ENCODE measurements around the gene TMEM178B.
"Not testable (repeated sequence)": the region's sequence is repeated elsewhere in the genome, so short reads cannot be mapped to it uniquely, and the experiment has no call there.

Gene TMEM178B

DNA sequence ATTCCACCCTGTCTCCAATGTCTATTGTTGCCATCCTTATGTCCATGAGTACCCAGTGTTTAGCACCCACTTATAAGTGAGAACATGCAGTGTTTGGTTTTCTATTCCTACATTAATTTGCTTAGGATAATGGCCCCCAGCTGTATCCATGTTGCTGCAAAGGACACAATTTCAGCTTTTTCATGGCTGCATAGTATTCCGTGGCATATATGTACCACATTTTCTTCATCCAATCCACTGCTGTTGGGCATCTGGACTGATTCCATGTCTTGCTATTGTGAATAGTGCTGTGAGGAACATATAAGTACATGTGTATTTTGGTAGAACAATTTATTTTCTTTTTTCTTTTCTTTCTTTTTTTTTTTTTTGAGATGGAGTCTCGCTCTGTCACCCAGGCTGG, 68.2 kb downstream of the TMEM178B start:
- DNase-seq (ENCODE audit: low read depth) = no peak

DNA sequence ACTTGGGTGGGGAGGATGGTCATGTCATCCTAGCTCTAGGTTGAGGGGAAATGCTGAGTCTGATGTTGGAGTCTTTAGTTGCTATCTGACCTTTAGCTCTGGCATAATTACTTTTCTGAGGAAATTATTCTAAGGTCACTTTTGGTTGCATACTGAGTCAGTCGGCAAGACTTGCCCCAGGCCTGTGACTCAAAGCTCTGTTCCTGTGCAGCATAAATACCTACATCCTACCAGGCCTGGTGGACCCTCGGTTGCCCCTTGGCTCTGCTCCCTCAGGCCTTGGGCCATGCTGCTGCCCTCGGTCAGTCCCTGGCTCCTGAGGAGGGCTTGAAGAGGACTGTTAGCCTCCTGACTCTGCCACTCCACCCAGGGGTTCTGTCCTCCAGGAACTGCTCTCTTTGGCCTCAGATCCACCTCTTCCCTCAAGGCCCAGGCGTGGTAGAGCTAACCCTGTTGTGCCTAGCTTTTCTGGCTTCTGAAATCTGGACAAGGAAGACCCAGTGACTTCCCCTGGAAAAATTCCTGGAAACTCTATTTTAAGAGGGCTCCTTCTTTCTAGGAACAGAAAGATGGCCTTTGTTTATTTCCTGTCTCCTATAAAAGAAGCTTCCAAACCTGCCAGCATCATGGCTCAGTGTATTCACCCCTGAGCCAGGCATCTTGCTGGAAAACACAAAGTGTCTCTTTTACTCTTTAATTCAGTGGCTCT, 71.2 kb downstream of the TMEM178B start:
- no peak for DNase-seq (ENCODE audit: low read depth)

DNA sequence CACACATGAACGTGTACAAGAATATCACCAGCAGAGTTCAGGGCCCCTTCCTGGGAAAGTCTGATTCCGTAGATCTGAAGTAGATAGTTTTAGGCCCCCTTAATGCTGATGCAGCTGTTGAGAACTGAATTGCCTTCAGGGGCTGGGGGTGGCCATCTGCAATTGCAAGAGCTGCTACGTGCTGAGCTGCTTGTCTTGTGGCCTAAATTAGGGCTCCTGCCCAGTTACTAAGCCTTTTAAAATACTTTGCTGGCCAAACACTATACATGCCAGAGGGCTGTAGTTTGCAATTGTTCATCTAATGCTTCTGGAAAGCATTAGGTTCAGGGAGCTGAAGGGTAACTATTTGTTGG, 71.7 kb downstream of the TMEM178B start:
- no peak for DNase-seq (ENCODE audit: low read depth)

DNA sequence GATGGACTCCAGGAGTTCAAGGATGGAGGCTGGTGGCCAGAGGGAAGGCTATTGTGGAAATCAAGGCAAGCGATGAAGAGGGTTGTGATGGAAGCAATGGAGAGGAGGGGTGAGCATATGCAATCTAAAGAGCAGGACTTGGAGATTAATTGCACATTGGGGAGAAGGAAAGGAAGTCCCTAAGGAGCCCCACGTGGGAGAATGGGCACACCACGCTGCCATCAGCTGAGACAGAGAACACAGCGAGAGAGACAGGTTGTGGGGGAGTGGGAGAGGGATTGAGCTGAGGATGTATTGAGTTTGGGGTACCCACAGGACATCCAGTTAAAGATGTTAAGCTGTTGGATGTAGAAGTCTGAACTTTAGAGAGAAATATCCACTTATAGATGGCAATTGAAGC, 73.6 kb downstream of the TMEM178B start:
- DNase-seq (ENCODE audit: low read depth) = no peak

DNA sequence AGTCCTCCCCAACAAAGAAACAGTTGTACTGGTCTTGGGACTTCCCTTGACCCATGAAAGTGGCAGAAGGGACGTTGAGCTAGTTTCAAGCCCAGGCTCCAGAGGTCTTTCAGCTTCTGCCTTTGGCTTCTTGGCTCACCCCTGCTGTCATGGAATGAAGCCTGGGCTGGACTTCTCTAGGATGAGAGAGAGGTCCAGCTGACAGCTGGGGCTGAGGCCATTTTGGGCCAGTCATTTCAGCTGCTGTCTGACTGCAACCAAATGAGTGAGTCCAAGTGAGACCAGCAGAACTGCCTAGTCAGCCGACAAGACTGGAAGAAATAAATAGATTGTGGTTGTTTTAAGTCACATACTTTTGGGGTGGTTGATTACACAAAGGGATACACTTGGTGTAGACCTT, 76.6 kb downstream of the TMEM178B start:
- DNase-seq (ENCODE audit: low read depth) = no peak

DNA sequence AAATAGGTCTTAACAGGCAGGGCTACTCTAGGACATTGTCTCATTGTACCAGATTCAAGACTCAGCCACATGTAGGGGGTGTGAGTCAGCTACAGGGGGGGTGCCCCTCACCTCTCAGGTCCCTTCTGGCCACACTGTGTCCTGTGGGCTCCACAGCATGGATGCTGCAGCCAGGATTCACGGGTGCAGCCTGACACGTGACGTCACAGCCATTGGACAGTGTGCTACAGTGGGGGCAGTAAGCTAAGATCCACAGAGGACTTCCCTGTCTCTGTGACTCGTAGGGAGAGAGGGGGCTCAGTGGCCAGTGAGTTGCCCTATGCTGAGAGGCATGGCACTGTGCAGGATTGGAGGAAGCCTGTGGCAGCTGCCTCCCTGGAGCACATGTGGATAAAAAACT, 77.9 kb downstream of the TMEM178B start:
- no peak for DNase-seq (ENCODE audit: low read depth)

DNA sequence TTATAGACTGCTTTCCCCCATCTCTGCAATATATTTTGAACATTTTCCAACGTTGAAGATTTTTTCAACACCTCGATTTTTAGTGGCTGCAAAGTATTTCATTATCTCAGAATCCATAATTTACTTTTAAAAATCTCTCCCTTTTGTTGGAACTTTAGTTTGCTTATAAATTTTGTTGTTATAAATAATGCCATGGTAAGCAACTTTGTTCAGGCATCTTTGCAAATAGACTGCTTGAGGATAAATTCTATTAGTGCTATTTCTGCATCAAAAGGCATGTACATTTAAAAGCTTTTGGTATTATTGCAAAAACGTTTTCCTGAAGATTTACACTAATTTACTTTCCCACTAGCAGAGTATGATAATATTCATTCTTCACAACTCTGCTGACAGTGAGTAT, 79.4 kb downstream of the TMEM178B start:
- DNase-seq (ENCODE audit: low read depth) = no peak

DNA sequence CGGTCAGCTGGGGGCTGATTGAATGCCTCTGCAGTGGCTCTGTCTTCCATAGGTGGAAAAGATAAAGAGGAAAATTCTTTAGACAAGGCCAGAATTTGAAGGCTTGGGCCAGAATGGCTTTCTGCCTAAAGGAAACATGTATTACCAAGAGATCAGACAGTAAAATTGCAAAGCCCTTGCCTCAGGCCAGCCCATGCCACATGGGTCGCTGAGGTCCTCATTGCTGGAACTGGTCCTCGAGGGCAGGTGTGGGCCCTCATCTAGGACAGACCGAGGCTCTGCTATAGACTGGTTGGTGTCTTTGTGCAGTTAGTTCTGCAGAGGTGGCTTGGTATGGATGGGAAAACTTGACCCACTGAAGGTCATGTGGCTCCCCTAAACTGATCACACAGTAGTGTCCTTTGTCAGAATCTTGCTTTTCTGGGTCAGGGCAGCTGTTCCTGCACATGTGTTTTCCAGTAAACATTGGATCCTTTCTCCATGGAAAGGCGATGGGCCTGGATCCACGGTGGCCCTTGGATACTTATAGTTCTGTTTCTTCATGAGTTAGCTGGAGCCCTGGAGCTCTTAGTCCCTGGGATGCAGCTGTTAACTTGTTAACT, 80.4 kb downstream of the TMEM178B start:
- no peak for DNase-seq (ENCODE audit: low read depth)

DNA sequence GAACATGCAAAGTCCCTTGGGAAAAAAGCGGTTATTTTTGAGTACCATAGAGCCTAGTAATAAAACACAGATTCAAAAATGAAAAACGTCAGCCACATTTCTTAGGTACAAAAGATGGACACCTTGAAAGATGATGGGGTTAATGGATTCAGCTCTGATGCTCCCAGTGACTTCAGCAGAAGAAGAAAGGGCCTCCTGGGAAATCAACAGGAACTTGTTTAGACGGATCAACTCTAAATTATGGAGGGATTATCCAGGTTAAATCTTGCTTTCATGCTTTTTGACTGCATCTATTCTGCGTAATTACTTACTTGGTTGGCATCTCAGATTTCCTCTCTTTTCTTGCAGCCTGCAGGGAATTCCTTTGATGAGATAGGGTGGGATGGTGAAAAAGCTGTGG, 82.5 kb downstream of the TMEM178B start:
- DNase-seq (ENCODE audit: low read depth) = no peak

DNA sequence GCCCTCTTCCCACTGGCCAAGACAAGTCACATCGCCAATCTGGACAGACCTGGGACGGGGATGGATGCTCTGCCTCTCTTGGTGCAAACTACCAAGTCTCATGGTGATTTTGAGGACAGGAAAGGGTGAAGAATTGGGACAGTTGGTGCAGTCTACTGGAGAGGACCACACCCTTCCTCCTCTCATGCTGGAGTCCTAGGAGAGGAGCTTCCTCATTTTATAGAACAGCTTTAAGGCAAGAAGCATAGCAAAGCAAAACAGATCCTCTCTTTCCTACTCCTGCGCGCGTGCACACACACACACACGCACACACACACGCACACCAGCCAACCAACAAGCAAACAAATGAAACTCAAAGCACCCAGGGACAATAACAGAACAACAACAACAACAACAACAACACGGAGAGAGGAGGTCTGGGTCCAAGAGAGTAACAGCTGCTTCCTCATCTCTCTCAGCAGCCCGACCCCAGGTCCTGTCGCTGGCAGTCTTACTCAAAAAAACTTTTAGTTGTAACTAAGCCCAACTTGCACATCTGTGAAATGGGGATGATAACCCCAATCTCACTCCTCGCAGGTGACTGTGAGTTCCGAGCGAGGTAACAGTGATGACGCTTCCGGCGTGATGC, 83.4 kb downstream of the TMEM178B start:
- DNase-seq (ENCODE audit: low read depth) = no peak

DNA sequence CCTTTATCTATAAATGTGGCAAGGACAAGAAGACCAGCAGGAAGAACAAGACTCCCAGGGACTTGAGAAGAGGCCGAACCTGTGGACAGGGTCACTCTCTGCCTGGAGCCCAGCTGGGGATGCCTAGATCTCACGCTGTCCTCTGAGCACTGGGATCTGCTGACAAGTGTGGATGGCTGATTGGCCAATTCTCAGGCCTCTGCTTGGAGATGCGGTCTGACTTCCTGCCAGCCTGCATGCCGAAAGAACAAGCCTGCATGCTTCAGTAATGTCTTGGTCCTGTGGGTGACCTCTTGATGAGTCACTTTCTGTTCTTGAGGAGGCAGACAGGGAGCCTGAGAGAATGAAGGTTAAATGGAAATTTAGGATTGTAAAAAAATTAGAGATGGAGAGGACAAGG, 84.7 kb downstream of the TMEM178B start:
- DNase-seq (ENCODE audit: low read depth) = peak; percentile 95

DNA sequence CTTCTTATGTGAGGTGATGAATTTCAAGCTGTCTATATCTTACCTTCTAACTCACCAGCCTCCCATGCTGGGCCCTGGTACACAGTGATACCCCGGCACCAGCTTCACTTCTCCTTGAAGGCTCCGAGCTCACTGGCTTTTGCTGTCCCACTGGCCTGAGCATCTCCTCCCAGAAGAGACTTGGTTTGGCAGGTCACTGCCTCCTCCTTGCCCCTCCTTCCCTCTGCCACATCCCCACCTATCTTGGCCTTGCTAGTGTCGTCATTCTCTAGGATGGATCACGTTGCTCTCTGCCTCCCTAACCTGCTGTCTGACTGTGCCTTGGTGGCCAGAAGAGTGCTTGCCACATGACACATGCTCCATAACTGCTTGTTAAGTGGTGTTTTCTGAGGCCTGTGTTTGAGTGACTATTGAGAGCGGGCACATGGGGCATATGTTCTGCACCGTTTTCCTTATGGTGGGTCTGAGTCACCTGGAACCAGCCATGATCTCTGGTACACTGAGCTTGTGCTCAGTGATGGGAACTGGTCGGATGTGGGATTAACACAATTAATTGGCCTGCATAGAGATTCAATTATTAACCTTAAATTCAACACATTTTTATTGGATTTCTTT, 86.5 kb downstream of the TMEM178B start:
- DNase-seq (ENCODE audit: low read depth) = no peak

DNA sequence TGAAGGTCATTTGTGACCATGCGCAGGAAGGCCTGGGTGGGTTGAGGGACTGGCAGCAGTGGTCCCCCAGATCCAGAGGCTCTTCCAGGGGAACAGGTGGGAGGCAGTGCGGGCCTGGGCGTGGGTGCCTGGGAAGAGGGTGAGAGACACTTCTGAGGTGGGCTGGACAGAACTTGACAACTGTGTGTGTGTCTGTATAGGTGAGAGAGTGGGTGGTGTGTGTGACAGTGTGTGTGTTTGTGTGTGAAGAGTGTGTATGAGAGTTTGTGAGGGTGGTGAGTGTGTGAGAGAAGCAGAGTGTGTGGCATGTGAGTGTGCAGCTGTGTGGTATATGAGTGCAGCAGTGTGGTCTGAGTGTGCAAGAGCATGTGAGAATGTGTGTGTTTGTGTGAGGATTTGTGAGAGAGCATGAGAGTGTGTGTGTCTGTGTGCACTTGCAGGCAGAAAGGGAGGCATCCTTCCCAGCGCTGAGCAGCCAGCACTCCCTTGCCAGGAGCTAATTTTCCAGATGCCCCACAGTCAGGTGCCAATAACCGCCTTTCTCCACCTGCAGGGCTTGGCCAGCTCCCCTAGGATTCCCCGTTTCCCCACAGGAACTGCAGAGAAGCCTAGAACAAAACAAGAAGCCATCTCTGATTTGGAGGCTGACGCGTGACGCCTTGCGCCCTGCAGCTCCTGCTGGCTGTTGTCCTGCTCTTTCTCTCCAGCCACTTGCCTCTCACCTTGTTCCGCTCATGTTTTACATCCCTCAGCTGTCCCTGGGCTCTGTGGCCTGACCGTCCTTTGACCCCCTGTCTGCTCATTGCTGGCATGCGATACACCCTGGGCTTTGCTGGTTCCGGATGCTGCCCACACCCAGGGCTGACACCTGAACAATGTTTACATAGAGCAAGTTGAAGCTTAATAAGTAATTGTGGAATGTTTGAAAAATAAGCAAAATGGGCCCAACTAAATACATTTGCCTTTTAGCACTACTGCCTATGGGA, 88.0 kb downstream of the TMEM178B start:
- no peak for DNase-seq (ENCODE audit: low read depth)

DNA sequence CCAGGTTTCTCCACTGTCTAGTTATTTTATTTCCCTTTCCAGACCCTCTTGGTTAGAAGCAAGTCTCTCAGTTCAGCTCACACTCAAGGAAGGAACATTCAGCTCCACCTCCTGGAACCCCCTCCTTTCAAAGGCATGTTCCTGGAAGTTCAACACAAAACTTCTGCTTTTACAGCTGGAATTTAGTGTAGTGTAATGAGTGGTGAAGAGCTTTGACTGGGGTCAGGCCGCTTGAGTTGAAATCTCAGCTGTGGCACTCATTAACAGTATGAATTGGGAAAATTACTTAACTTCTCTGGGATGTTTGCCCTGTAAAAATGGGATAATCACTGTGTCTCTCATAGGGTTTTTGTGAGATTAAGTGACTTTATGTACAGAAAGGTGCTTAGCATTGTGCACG, 91.7 kb downstream of the TMEM178B start:
- no peak for DNase-seq (ENCODE audit: low read depth)

DNA sequence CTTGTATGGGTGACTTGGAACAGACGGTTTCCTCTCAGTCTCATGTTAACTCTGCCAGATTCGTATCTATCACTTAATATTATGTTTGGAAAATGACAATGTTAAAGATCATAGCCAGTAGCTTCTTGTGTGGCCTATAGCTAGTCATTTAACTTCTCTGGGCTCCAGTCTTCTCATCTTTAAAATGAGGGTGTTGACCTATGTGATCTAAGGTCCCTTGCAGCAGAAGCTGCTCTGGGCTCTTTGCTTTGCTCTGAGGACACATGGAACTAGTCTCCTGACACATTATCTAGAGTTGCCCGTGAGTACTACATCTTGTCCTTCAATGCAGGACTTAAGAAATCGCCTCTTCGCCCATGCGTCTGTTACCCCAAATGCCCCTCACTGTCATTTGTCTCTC, 93.1 kb downstream of the TMEM178B start:
- no peak for DNase-seq (ENCODE audit: low read depth)

DNA sequence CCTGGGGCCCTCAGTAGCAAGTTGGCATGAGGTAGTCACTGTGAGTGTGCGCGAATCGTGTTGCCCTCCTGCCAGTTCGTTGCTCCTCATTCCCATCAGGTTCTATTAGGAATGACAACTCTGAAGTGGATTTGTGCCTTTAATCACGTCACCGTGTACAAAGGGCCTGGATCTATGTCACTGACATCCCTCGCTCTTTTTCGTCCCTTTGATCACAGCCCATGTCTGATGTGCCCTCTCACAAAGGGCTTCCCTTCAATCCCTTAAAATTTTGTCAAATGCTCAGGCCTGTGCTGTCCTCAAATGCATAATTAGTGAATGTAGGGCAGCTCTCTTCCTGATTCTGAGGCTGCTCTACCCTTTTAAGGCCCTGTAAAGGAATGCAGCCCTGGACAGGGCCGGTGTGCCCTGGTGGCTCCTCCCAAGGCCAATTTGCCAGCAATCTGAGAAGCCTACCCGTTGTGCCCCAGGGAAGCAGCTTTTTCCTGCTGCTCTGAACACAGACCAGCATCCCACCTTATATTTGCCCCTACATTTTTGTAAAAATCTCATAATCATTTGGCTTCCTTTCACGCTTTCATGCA, 93.6 kb downstream of the TMEM178B start:
- DNase-seq (ENCODE audit: low read depth) = no peak

DNA sequence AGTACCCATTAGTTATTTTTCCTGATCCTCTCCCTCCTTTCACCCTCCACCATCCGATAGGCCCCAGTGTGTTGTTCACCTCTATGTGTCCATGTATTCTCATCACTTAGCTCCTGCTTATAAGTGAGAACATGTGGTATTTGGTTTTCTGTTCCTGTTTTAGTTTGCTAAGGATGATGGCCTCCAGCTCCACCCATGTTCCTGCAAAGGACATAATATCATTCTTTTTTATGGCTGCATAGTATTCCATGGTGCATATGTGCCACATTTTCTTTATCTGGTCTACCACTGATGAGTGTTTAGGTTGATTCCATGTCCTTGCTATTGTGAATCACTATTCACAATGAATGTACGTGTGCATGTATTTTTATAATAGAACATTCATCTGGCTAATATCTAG, 95.3 kb downstream of the TMEM178B start:
- not testable (repeated sequence) for DNase-seq (ENCODE audit: low read depth)

DNA sequence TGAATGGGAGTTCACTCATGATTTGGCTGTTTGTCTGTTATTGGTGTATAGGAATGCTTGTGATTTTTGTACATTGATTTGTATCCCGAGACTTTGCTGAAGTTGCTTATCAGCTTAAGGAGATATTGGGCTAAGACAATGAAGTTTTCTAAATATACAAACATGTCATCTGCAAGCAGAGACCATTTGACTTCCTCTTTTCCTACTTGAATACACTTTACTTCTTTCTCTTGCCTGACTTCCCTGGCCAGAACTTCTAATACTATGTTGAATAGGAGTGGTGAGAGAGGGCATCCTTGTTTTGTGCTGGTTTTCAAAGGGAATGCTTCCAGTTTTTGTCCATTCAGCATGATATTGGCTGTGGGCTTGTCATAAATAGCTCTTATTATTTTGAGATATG, 101.9 kb downstream of the TMEM178B start:
- not testable (repeated sequence) for DNase-seq (ENCODE audit: low read depth)

DNA sequence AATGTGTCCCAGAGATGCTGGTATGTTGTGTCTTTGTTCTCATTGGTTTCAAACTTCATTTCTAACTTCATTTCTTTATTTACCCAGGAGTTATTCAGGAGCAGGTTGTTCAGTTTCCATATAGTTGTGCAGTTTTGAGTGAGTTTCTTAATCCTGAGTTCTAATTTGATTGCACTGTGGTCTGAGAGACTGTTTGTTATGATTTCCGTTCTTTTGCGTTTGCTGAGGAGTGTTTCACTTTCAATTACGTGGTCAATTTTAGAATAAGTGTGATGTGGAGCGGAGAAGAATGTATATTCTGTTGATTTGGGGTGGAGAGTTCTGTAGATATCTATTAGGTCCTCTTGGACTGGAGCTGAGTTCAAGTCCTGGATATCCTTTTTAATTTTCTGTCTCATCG, 103.3 kb downstream of the TMEM178B start:
- not testable (repeated sequence) for DNase-seq (ENCODE audit: low read depth)

DNA sequence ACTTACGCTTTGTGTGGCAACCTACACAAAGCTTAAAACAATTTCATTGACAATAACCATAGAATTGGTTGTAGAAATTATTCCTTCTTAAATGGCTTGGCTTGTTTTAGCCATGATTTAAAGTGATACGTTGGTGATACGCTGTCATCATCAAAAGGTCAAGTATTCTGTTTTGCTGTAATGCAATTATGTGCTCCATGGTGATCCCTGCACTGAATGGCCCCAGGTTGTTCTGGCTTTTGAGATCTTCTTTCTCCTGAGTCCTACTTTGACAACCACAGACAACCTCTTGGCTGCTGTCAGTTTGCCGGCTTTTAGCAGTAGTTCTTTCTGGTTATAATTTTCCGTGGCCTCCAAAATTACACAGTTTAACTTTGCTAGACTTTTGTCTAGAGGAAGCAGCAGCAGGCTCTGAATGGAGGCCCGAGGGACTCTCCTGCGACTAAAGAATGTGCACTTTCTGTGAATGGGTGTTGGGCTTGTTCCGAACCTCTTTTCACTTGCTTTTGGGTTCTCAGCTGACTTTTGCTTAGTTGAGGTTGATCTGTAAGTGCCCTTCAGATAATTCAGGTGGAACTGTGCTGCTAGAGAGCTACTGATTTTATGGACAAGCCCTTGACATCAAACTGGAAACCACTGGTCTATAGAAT, 104.7 kb downstream of the TMEM178B start:
- no peak for DNase-seq (ENCODE audit: low read depth)

DNA sequence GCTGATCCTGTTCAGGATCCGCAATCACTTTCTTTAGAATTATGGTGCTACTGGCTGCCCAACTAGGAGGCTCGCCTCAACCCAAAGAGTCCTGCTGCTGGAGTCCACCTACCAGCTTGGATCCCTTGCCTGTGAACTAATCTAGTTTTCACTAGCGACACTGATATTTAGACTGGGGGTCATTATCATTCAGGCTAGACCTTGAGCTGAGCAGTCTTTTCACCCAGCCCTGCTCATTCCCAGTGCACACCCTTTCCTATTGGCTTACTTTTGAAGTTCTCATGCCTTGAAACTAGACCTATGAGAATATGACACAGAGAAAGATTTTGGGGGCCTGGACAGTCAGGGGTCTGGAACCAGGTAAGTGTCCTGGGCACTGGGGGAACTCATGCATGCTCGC, 107.9 kb downstream of the TMEM178B start:
- DNase-seq (ENCODE audit: low read depth) = no peak
